Measurements from ENCODE around the gene COL19A1.

COL19A1 gene

GRCh38 chr6:70150521-70150920, 284.2 kb downstream of the COL19A1 start:
- Histone ChIP-seq H3K9me3 (ENCODE audit: severe bottlenecking) (no peaks in the 10 kb centered on the region), H3K27me3 (ENCODE audit: insufficient read depth, poor library complexity, severe bottlenecking) (no peaks in the 10 kb centered on the region), H3K27ac (ENCODE audit: poor library complexity, severe bottlenecking) (no peak overlapping the region), H3K4me3 (ENCODE audit: severe bottlenecking) (no peak overlapping the region), H3K36me3 (ENCODE audit: low read depth) (no peaks in the 10 kb centered on the region), H3K4me1 (ENCODE audit: insufficient read depth, poor library complexity, severe bottlenecking) (no peaks in the 10 kb centered on the region)
- DNase-seq (ENCODE audit: low spot score) (no peak), ATAC-seq (ENCODE audit: low read depth) (no peak)
- TF ChIP-seq, protein P1, sequence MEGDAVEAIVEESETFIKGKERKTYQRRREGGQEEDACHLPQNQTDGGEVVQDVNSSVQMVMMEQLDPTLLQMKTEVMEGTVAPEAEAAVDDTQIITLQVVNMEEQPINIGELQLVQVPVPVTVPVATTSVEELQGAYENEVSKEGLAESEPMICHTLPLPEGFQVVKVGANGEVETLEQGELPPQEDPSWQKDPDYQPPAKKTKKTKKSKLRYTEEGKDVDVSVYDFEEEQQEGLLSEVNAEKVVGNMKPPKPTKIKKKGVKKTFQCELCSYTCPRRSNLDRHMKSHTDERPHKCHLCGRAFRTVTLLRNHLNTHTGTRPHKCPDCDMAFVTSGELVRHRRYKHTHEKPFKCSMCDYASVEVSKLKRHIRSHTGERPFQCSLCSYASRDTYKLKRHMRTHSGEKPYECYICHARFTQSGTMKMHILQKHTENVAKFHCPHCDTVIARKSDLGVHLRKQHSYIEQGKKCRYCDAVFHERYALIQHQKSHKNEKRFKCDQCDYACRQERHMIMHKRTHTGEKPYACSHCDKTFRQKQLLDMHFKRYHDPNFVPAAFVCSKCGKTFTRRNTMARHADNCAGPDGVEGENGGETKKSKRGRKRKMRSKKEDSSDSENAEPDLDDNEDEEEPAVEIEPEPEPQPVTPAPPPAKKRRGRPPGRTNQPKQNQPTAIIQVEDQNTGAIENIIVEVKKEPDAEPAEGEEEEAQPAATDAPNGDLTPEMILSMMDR (IDR thresholded peaks at IDR 0.05; ENCODE audit: poor library complexity, severe bottlenecking) = no peak

- Histone ChIP-seq H3K27me3 (ENCODE audit: insufficient read depth, poor library complexity, severe bottlenecking) (no peaks in the 10 kb centered on the region), H3K4me1 (ENCODE audit: insufficient read depth, poor library complexity, severe bottlenecking) (no peaks in the 10 kb centered on the region), H3K4me3 (ENCODE audit: severe bottlenecking) (no peak overlapping the region), H3K27ac (ENCODE audit: poor library complexity, severe bottlenecking) (no peak overlapping the region), H3K9me3 (ENCODE audit: severe bottlenecking) (no peaks in the 10 kb centered on the region), H3K36me3 (ENCODE audit: low read depth) (no peaks in the 10 kb centered on the region)
- ATAC-seq (ENCODE audit: low read depth) = no peak
- no peak for DNase-seq (ENCODE audit: low spot score)
- TF ChIP-seq, protein P1 (IDR thresholded peaks at IDR 0.05; ENCODE audit: poor library complexity, severe bottlenecking) = no peak
Measured at GRCh38 chr6:70151616-70152015, 285.3 kb downstream of the COL19A1 start.

- no peak for DNase-seq (ENCODE audit: low spot score)
- Histone ChIP-seq H3K4me3 (ENCODE audit: severe bottlenecking) (no peak overlapping the region), H3K9me3 (ENCODE audit: severe bottlenecking) (no peaks in the 10 kb centered on the region), H3K27ac (ENCODE audit: poor library complexity, severe bottlenecking) (no peak overlapping the region), H3K36me3 (ENCODE audit: low read depth) (no peaks in the 10 kb centered on the region), H3K4me1 (ENCODE audit: insufficient read depth, poor library complexity, severe bottlenecking) (no peaks in the 10 kb centered on the region), H3K27me3 (ENCODE audit: insufficient read depth, poor library complexity, severe bottlenecking) (peaks cover 3% of the 10 kb centered on the region)
- TF ChIP-seq, protein P1 (IDR thresholded peaks at IDR 0.05; ENCODE audit: poor library complexity, severe bottlenecking) = no peak
- no peak for ATAC-seq (ENCODE audit: low read depth)
Measured at GRCh38 chr6:70152786-70153185, 286.4 kb downstream of the COL19A1 start.

GRCh38 chr6:70157086-70157485, 290.7 kb downstream of the COL19A1 start:
- Histone ChIP-seq H3K27me3 (ENCODE audit: insufficient read depth, poor library complexity, severe bottlenecking) (peaks cover 6% of the 10 kb centered on the region), H3K36me3 (ENCODE audit: low read depth) (no peaks in the 10 kb centered on the region), H3K9me3 (ENCODE audit: severe bottlenecking) (no peaks in the 10 kb centered on the region), H3K4me3 (ENCODE audit: severe bottlenecking) (no peak overlapping the region), H3K4me1 (ENCODE audit: insufficient read depth, poor library complexity, severe bottlenecking) (no peaks in the 10 kb centered on the region), H3K27ac (ENCODE audit: poor library complexity, severe bottlenecking) (no peak overlapping the region)
- DNase-seq (ENCODE audit: low spot score) (no peak), ATAC-seq (ENCODE audit: low read depth) (no peak)
- TF ChIP-seq, protein P1 (IDR thresholded peaks at IDR 0.05; ENCODE audit: poor library complexity, severe bottlenecking) = no peak

- H3K9me3 ChIP-seq (ENCODE audit: severe bottlenecking) = no peaks in the 10 kb centered on the region
- ATAC-seq (ENCODE audit: low read depth) = no peak
- H3K4me3 ChIP-seq (ENCODE audit: severe bottlenecking) = no peak overlapping the region
- no peaks in the 10 kb centered on the region for H3K4me1 ChIP-seq (ENCODE audit: insufficient read depth, poor library complexity, severe bottlenecking)
- peaks cover 6% of the 10 kb centered on the region for H3K27me3 ChIP-seq (ENCODE audit: insufficient read depth, poor library complexity, severe bottlenecking)
- H3K27ac ChIP-seq (ENCODE audit: poor library complexity, severe bottlenecking) = no peak overlapping the region
- TF ChIP-seq, protein P1 (IDR thresholded peaks at IDR 0.05; ENCODE audit: poor library complexity, severe bottlenecking) = no peak
- no peaks in the 10 kb centered on the region for H3K36me3 ChIP-seq (ENCODE audit: low read depth)
- DNase-seq (ENCODE audit: low spot score) = no peak
Measured at GRCh38 chr6:70160276-70160675, 293.9 kb downstream of the COL19A1 start.

Measured in RWPE2 (cell line).